IMR-90 (cell line): Measurements from ENCODE around the gene PHF8. TPM values are rescaled to one million over a fixed set of nuclear protein-coding genes. Genes with fewer than 3 reads are reported as not detected.

Source experiments
- ATAC-seq: fragments of 200-7000 bp; cut with Tn5 transposase; 2 replicates; pipeline ENCODE4 v1.9.1; 2020; ENCODE audit warnings: low read depth, mild to moderate bottlenecking, moderate library complexity
- BruUV-seq: library from RNA; stranded (reverse); fragments of 400-500 nt; replicated peaks from 2 replicates; lab custom pipeline; 2021; lab: Mats Ljungman, UMichigan
- CTCF ChIA-PET: fragments of 300-600 bp; formaldehyde crosslinking; extraction: SDS; loops from one replicate; lab custom pipeline; 2021; ENCODE audit warnings: antibody characterized with exemption; lab: Yijun Ruan, JAX
- POLR2A ChIA-PET: fragments of 300-600 bp; sonication (Branson Sonifier 250); formaldehyde crosslinking; loops from one replicate; lab custom pipeline; 2022; ENCODE audit warnings: antibody characterized with exemption; ENCODE audit not compliant: unreplicated experiment; lab: Charles Lee
- DNase-seq: peaks from one replicate; pipeline ENCODE4 v3.0.0; 2013
- H2AFZ ChIP-seq: replicated peaks from 2 replicates; pipeline ENCODE3; 2013; ENCODE audit warnings: low read length, mild to moderate bottlenecking; ENCODE audit not compliant: poor library complexity
- H2AK5ac ChIP-seq: 2 replicates; pipeline ENCODE4 v1.6.1; 2013; ENCODE audit warnings: low read depth, low read length, inconsistent platforms
- H2AK9ac ChIP-seq: replicated peaks from 2 replicates; pipeline ENCODE3; 2013; ENCODE audit warnings: mild to moderate bottlenecking, low read depth, low read length, moderate library complexity; ENCODE audit not compliant: poor library complexity
- H2BK120ac ChIP-seq: 2 replicates; pipeline ENCODE4 v1.6.1; 2013; ENCODE audit warnings: low read depth, low read length, inconsistent platforms
- H2BK15ac ChIP-seq: 3 replicates; pipeline ENCODE4 v1.6.1; 2013; ENCODE audit warnings: low read depth, low read length, inconsistent platforms
- H2BK20ac ChIP-seq: 2 replicates; pipeline ENCODE4 v1.6.1; 2013; ENCODE audit warnings: low read depth, mild to moderate bottlenecking, inconsistent platforms, low read length, moderate library complexity
- H2BK5ac ChIP-seq: 2 replicates; pipeline ENCODE4 v1.6.1; 2013; ENCODE audit warnings: mild to moderate bottlenecking, low read depth, low read length, inconsistent platforms; ENCODE audit not compliant: poor library complexity, severe bottlenecking
- H3K14ac ChIP-seq: replicated peaks from 2 replicates; pipeline ENCODE4 v1.6.1; 2013; ENCODE audit warnings: low read depth, low read length, inconsistent platforms
- H3K18ac ChIP-seq: 2 replicates; pipeline ENCODE4 v1.6.1; 2013; ENCODE audit warnings: low read depth, low read length, control low read depth
- H3K23ac ChIP-seq: 2 replicates; pipeline ENCODE4 v1.6.1; 2013; ENCODE audit warnings: low read depth, low read length, inconsistent platforms
- H3K27ac ChIP-seq: 2 replicates; pipeline ENCODE4 v1.5.1; 2013; ENCODE audit warnings: mild to moderate bottlenecking, control low read depth, low read length; ENCODE audit not compliant: insufficient read depth
- H3K27me3 ChIP-seq: 2 replicates; pipeline ENCODE4 v1.6.1; 2013; ENCODE audit warnings: low read length; ENCODE audit not compliant: control insufficient read depth, insufficient read depth
- H3K36me3 ChIP-seq: 2 replicates; pipeline ENCODE4 v1.6.1; 2013; ENCODE audit warnings: low read length, mixed read lengths; ENCODE audit not compliant: control insufficient read depth, insufficient read depth
- H3K4ac ChIP-seq: 2 replicates; pipeline ENCODE4 v1.6.1; 2013; ENCODE audit warnings: low read depth, low read length, inconsistent platforms
- H3K4me1 ChIP-seq: 2 replicates; pipeline ENCODE4 v1.6.1; 2013; ENCODE audit warnings: low read length, mixed read lengths; ENCODE audit not compliant: control insufficient read depth, insufficient read depth
- H3K4me2 ChIP-seq: 2 replicates; pipeline ENCODE4 v1.6.1; 2013; ENCODE audit warnings: low read depth, mild to moderate bottlenecking, control low read depth, low read length, moderate library complexity
- H3K4me3 ChIP-seq: 2 replicates; pipeline ENCODE4 v1.5.1; 2013; ENCODE audit warnings: low read depth, mild to moderate bottlenecking, control low read depth, low read length, moderate library complexity; ENCODE audit not compliant: insufficient read depth
- H3K56ac ChIP-seq: 2 replicates; pipeline ENCODE4 v1.6.1; 2013; ENCODE audit warnings: low read length, inconsistent platforms; ENCODE audit not compliant: insufficient read depth; ENCODE audit errors: extremely low read depth
- H3K79me1 ChIP-seq, 2 experiments: 2 replicates each; pipeline ENCODE4 v1.6.1; 2013; ENCODE audit warnings: low read length in 2 of 2, inconsistent platforms in 1 of 2, low read depth in 1 of 2
- H3K9ac ChIP-seq: 2 replicates; pipeline ENCODE4 v1.6.1; 2013; ENCODE audit warnings: low read depth, low read length, control low read depth
- H3K9me1 ChIP-seq: 2 replicates; pipeline ENCODE4 v1.6.1; 2013; ENCODE audit warnings: low read length, inconsistent platforms; ENCODE audit not compliant: insufficient read depth
- H3K9me3 ChIP-seq: 2 replicates; pipeline ENCODE4 v1.6.1; 2013; ENCODE audit warnings: low read length; ENCODE audit not compliant: control insufficient read depth, insufficient read depth
- H4K20me1 ChIP-seq: 2 replicates; pipeline ENCODE4 v1.6.1; 2013; ENCODE audit warnings: low read length, inconsistent platforms; ENCODE audit not compliant: insufficient read depth
- H4K5ac ChIP-seq: 2 replicates; pipeline ENCODE4 v1.6.1; 2013; ENCODE audit warnings: mild to moderate bottlenecking, low read depth, low read length, control low read depth
- H4K8ac ChIP-seq, 2 experiments: 2 replicates each; pipeline ENCODE4 v1.6.1; 2013; ENCODE audit warnings: low read depth in 2 of 2, low read length in 2 of 2, control low read depth in 1 of 2, inconsistent platforms in 1 of 2
- H4K91ac ChIP-seq: 2 replicates; pipeline ENCODE4 v1.6.1; 2013; ENCODE audit warnings: low read depth, low read length, inconsistent platforms; ENCODE audit not compliant: insufficient read depth
- CEBPB ChIP-seq: IDR thresholded peaks from 2 replicates; pipeline ENCODE4 v1.6.1; 2012; ENCODE audit warnings: low read depth, low read length, improper control_type of control experiment
- WGBS, 2 experiments: methylation state at CpG; one replicate each; pipeline versions ENCODE4 v1.1.5 to v1.1.7; 2013; ENCODE audit warnings: missing lambda C conversion rate in 2 of 2; ENCODE audit not compliant: insufficient read length in 1 of 2; ENCODE audit errors: extremely low coverage in 2 of 2; 5-methylcytosine and 5-hydroxymethylcytosine counted together
- dilution Hi-C: fragments of 300-500 bp; cut with HindIII; formaldehyde crosslinking; loops from one replicate; pipeline ENCODE4 v1.14.3; 2018; ENCODE audit warnings: low sequenced_read_pairs; ENCODE audit not compliant: unreplicated experiment
- in situ Hi-C: fragments of 300-500 bp; cut with MboI; formaldehyde crosslinking; loops from 3 replicates; pipeline ENCODE4 v1.14.3; 2019; ENCODE audit warnings: low sequenced_read_pairs, inconsistent platforms, mixed read lengths
- intact Hi-C: fragments of 100-400 bp; cut with micrococcal nuclease; formaldehyde crosslinking; loops from 2 replicates; pipeline ENCODE4 v1.10.0; 2022
- polyA plus RNA-seq, 3 experiments: library from polyadenylated mRNA; depleted of rRNA; stranded (reverse); fragments of >200 nt; gene quantifications; 2 replicates each; pipeline ENCODE4 v1.2.3, GENCODE V29; 2012; ENCODE audit warnings: low replicate concordance in 1 of 3
- total RNA-seq: library from RNA; depleted of rRNA; stranded (reverse); fragments of >200 nt; gene quantifications from 2 replicates; pipeline ENCODE4 v1.2.3, GENCODE V29; 2012

Gene PHF8
- total and polyA plus RNA-seq, 2 of the 4 experiments (the other 2 are of a cell fraction): 12.8 to 15.2 TPM

- CTCF ChIA-PET: interaction anchor here (0.6 kb wide), 1 partner anchor 325 kb away, joined by 3 read pairs; no protein-coding TSS in a partner anchor
These were observed 54.1 kb downstream of the PHF8 start for GRCh38 chrX:53990171-53990570.

More at GRCh38 chrX:53990171-53990570, 54.1 kb downstream of the PHF8 start:
- no peaks in the 10 kb centered on the region for H3K27me3 ChIP-seq
- WGBS, 2 experiments: no CpG with 5 or more reads among the region's 2 CpGs
- no peak overlapping the region for H2BK20ac ChIP-seq
- H3K18ac ChIP-seq: no peak overlapping the region
- in situ Hi-C loops: no loop called here
- H2AK5ac ChIP-seq: no peak overlapping the region
- H3K56ac ChIP-seq: no peak overlapping the region
- no peak overlapping the region for H3K4me2 ChIP-seq
- no peak overlapping the region for H2AK9ac ChIP-seq
- no peak overlapping the region for H3K9ac ChIP-seq
- H2AFZ ChIP-seq: no peak overlapping the region
- intact Hi-C loops: no loop called here
- no peaks in the 10 kb centered on the region for H3K9me3 ChIP-seq
- no peak overlapping the region for H2BK5ac ChIP-seq
- no peak overlapping the region for H3K27ac ChIP-seq
- H3K9me1 ChIP-seq: no peaks in the 10 kb centered on the region
- ATAC-seq (peak; percentile 53), DNase-seq (peak; percentile 37)
- no peak overlapping the region for H4K91ac ChIP-seq
- no peak overlapping the region for H4K8ac ChIP-seq
- H3K4me1 ChIP-seq: no peaks in the 10 kb centered on the region
- no peak for TF ChIP-seq CEBPB
- H2BK15ac ChIP-seq: no peak overlapping the region
- no TSS peak for BruUV-seq
- H3K14ac ChIP-seq: no peak overlapping the region
- peaks cover 18% of the 10 kb centered on the region for H3K36me3 ChIP-seq
- no peak overlapping the region for H3K4ac ChIP-seq
- no peak overlapping the region for H3K4me3 ChIP-seq
- dilution Hi-C loops: no loop called here
- H4K20me1 ChIP-seq: no peaks in the 10 kb centered on the region
- no peak overlapping the region for H2BK120ac ChIP-seq
- no peak overlapping the region for H3K23ac ChIP-seq
- H3K79me1 ChIP-seq: no peaks in the 10 kb centered on the region
- H4K5ac ChIP-seq: no peak overlapping the region
- POLR2A ChIA-PET: no interaction called here
